GM12873 (cell line): ENCODE results near the gene CPNE8.

Source experiments
- TF ChIP-seq, protein P1 (sequence below): IDR thresholded peaks from 2 replicates; pipeline ENCODE4 v1.5.1; 2012; ENCODE audit warnings: low read depth, mild to moderate bottlenecking, moderate library complexity, low read length, control low read depth; ENCODE audit not compliant: insufficient read depth; ENCODE audit errors: missing control alignments

The CPNE8 gene

DNA sequence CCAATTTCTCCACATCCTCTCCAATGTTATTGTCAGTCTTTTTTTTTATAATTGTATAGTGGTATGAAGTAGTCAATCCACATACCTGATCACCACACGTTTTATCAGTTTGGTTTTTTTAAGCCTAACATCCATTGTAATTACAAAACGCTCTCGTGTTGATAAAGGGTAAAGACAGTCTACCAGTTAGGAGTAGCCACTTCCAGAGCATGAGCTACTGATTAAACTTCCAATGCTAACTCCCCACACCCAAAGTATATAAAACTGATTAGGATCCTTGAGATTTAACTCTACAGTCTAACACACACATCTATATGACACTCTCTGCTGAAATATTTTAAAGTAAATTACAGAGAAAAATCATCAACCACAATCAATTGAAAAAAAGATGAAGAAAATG lies 20.7 kb downstream of the CPNE8 start:
- TF ChIP-seq, protein P1, sequence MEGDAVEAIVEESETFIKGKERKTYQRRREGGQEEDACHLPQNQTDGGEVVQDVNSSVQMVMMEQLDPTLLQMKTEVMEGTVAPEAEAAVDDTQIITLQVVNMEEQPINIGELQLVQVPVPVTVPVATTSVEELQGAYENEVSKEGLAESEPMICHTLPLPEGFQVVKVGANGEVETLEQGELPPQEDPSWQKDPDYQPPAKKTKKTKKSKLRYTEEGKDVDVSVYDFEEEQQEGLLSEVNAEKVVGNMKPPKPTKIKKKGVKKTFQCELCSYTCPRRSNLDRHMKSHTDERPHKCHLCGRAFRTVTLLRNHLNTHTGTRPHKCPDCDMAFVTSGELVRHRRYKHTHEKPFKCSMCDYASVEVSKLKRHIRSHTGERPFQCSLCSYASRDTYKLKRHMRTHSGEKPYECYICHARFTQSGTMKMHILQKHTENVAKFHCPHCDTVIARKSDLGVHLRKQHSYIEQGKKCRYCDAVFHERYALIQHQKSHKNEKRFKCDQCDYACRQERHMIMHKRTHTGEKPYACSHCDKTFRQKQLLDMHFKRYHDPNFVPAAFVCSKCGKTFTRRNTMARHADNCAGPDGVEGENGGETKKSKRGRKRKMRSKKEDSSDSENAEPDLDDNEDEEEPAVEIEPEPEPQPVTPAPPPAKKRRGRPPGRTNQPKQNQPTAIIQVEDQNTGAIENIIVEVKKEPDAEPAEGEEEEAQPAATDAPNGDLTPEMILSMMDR: no peak

DNA sequence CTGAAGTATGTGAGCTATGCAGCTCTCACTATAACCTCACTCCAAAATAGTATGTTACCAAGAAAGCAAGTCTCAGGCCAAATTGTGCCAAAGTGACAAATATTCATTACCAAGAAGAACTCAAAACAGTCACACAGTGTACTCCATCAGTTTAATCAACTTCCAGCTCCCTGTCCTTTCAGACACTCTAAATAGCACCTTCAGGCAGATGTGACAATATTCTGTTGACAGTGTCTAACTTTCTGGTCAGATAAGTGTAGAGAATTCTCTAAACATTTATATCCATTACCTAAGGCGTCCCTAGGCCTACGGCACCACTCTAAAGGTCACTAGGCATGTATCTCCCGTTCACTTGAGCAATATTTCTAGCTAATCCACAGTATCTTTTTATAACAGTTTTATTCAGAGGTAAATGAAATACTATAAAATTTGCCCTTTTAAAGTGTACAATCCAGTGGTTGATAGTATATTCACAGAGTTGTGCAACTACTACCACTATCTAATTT lies 21.7 kb downstream of the CPNE8 start:
- TF ChIP-seq, protein P1: no peak

DNA sequence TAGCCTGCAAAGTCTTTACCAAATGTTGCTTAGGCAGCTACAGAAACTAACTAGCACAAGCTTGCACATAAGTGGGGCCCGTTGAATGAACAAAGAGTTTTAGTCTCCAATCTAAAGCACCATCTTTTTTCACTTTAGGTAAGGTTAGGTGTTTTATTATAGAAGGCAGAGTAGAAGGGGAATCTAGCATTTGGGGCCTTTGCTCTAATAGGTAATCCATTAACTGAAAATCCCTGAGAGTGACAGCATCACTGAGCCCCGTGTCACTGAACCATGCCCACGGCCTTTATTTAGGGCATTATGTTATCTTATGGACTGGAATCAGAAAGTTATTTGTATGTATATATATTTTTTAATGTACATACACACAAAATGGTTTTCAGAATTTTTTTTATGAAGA lies 25.1 kb downstream of the CPNE8 start:
- TF ChIP-seq, protein P1: no peak

DNA sequence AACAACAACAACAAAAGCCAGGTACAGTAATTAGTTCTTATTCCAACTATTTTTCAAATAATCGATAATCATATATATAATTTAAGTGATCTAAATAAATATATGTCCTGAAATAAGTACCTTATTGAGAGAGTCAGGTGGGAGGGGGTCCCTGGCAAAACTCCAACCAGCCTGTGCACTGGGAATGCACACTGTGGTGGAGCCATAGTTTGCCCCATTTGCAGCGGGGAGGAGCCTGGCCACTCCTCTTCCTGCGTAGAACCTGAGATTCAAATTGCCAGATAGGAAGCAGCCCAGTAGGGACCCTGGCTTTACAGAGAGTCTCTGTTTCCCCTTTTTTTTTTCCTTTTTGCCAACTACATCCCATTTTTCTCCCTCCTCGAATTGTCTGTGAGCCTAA lies 26.4 kb downstream of the CPNE8 start:
- TF ChIP-seq, protein P1: no peak

DNA sequence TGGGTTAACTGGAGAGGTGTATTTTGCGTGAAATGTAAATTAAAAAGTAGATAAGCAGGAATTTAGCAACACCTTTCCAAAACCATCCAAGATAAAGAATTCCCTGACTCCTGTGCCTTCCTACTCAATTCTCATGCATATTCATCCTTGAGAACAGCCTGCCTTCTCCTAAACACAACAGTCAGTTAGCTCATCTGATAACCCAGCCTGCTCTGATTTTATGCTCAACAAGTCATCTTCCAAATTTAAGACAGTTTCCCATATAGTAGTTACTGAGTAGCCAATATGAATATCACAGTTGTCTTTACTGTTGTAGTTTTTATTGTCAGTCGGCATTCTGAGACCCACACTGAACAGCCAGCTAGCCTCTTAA lies 27.1 kb downstream of the CPNE8 start:
- TF ChIP-seq, protein P1: no peak

DNA sequence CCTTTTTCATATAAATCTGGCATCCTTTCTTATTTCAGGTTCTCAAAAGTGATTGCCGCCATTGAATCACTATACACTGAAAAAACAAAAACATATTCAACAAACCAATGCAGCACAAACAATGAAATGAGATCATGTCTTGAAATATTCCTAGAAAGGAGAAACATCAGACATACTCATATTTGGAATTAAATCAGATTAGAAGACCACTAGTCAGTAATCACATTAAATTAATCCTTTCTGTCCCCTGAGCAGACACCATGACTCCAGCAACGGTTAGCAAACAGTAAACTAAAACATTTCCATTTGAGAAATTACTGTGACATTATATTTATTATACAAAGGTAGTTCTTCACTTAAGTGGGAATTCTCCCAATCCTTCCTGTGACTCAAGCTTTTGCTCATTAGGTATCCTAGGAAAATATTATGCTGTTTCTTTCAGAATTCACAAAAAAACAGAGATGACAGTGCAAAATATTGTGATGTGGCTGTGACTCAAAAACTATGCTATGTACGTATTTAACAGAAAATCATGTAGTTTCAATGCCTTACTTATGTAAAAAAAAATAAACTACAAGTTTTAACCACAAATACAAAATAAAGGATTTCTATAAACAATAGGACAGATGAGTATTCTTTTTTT lies 29.7 kb downstream of the CPNE8 start:
- TF ChIP-seq, protein P1: no peak

DNA sequence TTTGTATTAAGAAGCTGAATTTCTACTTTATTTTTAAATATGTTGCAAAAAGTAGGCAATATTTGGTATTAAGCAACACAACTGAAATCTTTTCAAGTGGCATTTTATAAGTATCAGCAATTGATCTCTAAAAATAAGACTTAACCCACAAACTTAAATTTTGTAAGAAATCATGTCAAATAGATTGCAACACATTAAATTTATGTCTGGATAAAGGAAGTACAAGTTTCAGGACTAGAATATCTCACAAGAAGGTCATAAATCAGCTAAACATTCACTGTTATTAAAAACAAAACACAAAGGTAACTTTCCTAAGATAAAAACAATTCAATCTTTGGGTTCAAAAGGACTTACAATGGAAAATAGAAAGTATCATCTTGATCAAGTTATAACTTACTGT lies 32.8 kb downstream of the CPNE8 start:
- TF ChIP-seq, protein P1: no peak
